OCI-LY7 (cell line): ENCODE results near the gene ENAH.

ENCODE experiments used
- EZH2phosphoT487 ChIP-seq: fragments of 200-600 bp; sonication (generic); IDR thresholded peaks from 2 replicates; pipeline ENCODE4 v1.6.1; 2018; ENCODE audit warnings: low read depth, borderline replicate concordance, mild to moderate bottlenecking, mixed run types, antibody characterized with exemption, low read length, moderate library complexity, mixed read lengths
- TF ChIP-seq, protein P1 (sequence below): fragments of 200-600 bp; sonication (generic); conservative IDR thresholded peaks from 2 replicates; pipeline ENCODE4 v1.5.1; 2014; ENCODE audit warnings: mild to moderate bottlenecking, antibody characterized with exemption, low read length, moderate library complexity, mixed read lengths

GRCh38 chr1:225595452-225595851 lies 57.5 kb downstream of the ENAH start:
- TF ChIP-seq, protein P1, sequence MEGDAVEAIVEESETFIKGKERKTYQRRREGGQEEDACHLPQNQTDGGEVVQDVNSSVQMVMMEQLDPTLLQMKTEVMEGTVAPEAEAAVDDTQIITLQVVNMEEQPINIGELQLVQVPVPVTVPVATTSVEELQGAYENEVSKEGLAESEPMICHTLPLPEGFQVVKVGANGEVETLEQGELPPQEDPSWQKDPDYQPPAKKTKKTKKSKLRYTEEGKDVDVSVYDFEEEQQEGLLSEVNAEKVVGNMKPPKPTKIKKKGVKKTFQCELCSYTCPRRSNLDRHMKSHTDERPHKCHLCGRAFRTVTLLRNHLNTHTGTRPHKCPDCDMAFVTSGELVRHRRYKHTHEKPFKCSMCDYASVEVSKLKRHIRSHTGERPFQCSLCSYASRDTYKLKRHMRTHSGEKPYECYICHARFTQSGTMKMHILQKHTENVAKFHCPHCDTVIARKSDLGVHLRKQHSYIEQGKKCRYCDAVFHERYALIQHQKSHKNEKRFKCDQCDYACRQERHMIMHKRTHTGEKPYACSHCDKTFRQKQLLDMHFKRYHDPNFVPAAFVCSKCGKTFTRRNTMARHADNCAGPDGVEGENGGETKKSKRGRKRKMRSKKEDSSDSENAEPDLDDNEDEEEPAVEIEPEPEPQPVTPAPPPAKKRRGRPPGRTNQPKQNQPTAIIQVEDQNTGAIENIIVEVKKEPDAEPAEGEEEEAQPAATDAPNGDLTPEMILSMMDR = no peak
- TF ChIP-seq EZH2phosphoT487 = no peak
